SHP77 treated with DMSO at 0.1 percent for 48 hours (cell line): ENCODE results near the gene PRICKLE1.

Experiments
- DNase-seq: peaks from one replicate; lab custom pipeline; 2025; lab: John Stamatoyannopoulos, UW

Gene PRICKLE1

DNA sequence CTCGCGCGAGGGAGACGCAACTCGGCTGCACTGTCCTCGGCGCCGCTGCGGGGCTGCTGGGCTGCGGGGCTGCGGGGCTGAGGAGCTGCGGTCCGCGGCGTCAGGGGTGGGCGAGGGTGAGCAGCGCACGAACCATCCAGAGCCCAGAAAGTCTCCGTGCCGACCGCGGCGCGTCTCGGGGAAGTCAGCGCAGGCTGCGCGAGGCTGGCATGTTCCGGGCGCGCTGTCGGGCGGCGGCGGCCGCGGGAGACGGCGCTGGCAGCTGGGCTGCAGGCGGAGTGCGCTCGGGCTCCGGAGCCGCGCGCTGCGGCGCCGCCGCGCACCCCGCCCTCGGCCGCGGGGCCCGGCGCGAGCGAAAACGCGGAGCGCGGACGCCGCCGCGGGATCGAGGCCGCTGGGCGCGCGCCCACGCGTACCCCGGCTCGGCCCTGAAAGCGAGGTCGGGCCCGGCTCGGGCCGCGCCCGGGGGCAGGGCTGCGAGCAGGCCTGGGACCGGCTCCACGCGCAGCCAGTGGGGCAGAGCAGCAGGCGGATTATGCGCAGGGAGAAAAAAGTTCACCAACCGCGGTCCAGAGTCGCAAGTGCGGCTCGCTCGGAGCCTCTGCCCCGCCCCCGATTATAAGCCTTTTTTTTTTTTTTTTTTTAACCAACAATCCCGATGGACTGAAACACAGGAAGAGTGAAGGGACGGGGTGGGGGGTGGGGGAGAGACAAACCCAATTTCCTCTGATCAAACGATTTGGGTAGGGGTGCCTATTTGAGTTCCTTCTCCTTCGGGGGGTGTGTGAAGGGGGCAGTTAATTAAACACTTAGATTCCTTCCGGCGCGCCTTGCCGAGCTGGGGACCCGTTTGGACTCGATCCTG lies at the start of gene PRICKLE1:
Gene PRICKLE1, minus strand, starts transcription at position 282 of the 865 bp plus-strand sequence. CDS start 117,230 bp downstream, outside the sequence.
- DNase-seq, result no peak

DNA sequence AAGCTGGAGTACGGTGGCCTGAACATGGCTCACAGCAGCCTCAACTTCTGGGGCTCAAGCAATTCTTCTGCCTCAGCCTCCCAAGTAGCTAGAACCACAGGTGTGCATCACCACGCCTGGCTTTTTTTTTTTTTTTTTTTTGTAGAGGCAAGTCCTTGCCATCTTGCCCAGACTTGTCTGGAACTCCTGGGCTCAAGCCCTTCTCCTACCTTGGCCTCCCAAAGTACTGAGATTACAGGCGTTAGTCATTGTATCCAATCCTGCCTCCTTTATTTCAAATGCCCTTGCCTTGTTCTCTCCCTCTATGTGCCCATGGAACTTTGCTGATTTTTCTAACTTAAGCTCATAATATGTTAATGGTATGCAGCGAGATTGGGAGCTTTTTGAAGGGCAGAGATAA lies 49.2 kb upstream of the PRICKLE1 start:
- DNase-seq, result no peak

DNA sequence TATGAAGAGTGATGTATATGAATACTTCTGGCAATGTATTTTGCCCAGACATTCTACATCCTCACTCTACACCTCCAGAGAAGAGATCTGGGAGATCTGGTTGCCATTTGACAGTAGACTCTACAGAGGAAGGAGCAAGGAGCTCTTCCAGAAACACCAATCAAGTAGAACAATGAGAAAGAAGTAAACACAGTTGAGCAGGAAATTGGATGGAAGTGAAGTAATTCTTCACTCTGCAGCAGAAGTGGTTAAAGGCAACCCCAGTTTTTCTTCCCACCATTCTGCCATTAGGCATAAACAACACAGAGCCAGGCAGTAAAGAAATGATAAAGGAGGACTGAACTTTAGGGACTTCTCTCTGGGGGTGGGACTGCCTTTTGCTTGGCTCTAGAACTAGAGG lies 48.5 kb upstream of the PRICKLE1 start:
- no peak for DNase-seq

DNA sequence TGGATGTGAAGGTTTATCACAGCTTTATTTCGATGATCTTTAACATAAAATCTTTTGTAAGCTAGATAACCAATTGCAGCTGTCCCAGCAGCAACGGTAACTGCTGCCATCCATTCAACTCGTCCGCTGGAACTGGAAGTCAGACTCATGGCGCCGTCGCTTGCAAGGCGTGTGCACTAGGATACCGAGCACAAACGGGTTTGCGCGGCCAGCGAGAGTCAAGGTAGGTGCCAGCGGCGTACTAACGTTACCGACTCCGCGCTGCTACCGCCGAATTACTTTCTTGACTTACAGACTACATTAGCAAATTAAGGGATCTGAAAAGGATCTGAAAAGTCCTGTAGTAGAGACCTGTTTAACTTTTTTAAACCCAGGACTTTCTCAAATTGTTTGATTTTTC lies 47.4 kb upstream of the PRICKLE1 start:
- no peak for DNase-seq

DNA sequence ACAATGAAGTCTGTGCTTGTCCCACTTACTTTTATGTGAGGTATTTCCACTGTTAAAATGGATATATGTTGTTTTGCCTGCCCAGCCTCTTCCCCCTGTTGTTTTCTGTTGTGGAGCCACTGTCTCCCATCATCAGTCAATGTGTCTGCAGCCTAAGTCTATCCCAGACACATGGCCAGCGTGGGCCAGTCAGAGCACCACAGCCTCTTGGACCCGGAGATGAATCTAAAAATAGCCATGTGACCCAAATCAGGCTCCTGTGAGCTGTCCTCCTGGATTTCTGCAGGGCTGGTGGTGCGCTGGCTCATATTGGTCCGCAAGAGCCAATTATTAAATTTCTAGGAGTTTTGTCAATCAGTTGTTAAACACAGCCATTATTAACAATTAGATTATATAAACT lies 44.0 kb upstream of the PRICKLE1 start:
- no peak for DNase-seq

DNA sequence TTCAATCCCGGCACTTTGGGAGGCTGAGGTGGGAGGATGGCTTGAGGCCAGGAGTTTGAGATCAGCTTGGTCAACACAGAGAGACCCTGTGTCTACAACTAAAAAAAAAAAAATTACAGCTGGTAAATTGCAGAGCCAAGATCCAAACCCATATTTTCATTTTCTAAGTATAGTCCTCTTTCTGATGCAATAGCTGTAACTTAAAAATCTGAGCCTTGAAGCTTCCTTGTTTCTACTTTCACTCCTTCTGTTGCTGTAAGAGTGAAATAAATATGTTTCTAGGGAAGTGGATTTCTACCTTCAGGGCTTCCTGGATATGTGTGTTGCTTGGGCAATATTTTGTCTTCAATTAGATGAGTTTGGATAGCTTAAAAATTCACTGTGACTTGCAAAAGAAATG lies 42.0 kb upstream of the PRICKLE1 start:
- no peak for DNase-seq

DNA sequence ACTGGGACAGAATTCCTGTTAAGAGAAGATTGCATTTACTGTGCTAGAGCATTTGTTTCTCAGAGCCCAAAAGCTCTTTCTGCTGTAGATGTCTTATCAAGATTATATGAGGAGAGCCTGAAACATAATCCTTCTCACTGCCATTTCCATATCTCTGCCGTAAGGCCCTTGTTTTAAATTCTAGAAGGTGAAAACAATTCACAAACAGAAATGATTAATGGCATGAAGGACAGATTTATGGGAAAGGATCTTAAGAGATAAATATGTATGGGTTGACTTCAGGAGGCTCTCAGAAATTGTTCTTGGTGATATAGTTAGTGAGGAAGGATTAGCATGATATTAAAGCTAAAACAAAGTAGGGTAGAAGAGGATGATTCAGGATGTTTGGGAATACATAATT lies 40.8 kb upstream of the PRICKLE1 start:
- DNase-seq, result no peak

DNA sequence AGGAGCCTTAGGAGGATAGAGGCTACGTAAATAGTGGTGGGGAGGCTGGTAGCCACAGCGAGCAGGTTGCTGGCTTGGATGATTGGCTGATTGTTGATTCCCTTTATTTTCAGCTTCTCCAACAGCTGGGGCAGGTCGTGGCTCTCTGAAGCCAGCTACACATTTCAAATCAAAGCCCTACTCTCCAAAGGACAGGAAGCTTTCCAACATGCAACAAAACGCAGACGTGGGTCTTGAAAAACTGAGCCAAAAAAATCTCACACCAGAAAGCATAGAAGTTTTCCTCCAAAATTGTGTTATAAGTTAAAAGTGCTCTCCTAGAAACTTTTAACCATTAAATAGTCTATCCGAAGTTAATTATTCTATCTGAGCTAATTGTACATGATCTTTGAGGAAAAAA lies 37.6 kb upstream of the PRICKLE1 start:
- DNase-seq, result no peak

DNA sequence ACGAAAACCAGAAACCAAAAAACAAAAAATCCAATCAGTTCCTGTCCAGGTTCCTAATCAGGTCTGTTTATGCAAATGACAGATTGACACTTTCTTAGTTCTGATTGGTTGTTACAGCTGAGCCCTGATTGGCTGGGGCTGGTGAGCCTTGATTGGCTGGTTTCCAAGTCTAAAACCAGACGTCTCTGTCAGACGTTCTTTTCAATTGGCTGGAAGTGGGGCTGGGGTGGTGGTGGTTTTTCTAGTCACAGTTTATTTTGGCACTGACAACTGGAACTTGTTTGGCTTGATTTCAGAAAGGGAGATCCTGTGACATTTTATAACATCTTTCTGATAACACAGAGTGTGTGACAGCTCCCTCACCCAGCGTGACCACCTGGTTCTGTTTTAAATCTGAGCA lies 36.1 kb upstream of the PRICKLE1 start:
- DNase-seq, result no peak

DNA sequence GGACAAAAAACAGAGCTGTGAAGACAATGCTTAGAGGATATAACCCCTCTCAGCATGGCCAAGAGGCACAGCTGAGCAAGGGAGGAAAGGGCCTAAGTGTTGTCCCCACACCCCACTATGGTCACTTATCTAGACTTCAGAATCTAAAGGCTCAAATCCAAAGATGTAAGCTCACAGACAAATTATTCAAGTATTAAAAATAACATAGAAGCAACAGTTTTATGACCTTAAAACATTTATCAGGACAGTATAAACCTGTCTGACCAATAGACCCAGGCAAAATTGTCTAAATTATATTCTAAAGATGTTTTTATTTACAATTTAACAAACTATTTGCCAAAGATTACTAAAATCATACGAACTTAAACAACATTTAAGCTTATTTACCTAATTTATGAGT lies 28.1 kb upstream of the PRICKLE1 start:
- DNase-seq, result no peak

DNA sequence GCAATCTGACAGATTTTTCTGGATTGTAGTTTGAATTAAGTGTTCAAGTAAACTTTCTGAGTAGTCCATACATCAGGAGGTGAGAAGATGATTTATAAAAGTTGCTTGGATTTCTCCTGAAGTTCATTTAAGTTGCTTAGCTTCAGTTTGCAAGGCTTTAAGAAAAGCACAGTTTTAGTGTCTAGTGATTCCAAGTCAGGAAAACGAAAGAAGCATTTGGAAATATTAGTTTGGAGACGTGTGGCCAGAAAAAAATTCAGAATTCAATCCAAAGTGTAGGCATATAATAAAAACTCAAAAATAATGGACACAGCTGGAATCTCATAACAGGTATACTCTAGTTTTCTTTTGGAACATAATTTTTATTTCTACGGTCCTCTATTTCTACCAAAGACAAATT lies 25.5 kb upstream of the PRICKLE1 start:
- no peak for DNase-seq

DNA sequence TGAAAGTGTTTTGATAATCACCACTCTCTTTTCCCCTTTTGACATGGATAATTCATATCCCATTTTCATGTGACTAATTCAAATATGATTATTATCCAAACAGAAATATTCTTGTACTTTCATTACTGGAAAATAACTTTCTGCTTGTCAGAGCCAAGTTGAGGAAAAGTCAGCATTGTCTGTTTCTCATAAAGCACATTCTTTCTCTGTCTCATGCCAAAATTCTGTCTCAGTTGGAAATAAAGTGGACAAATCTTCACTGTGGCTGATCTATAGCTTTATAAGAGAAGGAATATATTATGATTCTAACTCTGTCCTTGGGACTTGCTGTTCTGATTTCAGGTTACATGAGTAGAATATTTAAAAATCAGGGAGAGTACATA lies 22.7 kb upstream of the PRICKLE1 start:
- DNase-seq, result no peak

DNA sequence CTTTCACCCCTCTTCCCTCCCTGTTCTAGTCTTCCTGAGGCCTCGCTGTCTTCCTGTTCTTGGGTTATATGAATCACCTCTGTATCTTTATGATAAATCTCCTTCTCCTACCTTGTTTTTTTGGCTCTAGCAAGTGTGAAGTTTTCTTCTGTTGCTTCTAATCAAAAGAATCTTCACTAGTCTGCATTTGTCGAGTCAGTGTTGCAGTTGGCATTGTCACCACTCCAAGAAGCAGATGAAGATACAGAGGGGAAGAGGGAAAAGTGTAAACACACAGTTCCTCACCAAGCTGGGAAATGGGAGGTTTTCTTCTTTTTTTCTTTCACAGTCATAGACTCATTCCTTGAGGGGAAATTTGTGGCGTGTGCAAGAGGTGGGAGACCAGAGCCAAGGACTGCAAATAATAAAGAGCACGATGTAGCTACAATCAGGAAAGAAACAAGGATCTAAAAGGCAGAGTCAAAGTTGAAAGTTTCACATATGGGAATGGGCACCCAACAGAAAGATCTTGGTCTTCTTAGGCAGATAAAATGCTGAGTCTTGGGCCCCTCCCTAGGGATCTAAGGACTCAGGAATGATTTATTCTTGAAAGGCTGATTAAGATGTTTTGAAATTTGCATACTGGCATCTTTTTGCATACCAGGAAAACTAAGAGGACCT lies 22.2 kb upstream of the PRICKLE1 start:
- no peak for DNase-seq

DNA sequence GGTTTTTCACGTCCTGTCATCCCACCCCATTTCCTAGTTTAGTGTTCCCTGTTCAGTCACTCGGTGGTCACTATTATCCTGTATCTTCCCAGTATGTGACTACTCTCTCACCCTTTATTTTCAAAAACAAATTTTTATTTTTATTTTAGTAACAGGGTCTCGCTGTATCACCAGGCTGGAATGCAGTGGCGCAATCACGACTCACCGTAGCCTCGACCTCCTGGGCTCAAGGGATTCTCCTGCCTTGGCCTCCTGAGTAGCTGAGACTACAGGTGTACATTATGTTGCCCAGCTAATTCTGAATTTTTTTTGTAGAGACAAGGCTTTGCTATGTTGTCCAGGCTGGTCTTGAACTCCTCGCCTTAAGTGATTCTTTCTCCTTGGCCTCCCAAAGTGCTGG lies 20.1 kb upstream of the PRICKLE1 start:
- no peak for DNase-seq

DNA sequence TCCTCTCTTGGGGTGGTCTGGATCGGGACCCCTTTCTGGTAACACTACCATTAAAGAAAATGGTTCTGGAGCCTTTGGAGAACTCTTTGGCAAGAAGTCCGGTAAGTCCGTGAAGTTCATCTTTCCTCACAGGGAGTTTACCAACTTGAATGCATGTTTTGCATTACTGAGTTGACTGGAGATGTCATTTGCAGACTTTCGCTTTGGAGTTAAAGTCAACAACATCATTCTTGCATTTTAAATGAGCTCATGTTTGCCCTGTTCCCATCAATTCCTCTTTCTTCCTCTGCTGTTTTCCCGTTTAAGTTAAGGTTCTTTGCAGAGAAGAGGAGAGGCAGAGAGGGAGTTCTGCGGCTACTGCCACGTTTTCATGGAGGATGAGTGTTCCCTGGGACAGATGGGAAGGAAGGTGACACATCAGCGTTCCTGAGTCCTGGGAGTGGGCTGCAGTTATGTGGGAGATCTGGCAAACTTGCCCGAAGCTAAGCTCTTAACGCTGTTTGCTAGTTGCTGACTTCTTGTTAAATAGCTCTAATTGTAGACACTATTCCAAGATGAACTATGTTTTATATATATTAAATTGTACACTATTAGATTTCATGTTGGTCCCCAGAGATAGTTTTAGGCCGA lies 18.8 kb upstream of the PRICKLE1 start:
- DNase-seq, result no peak

DNA sequence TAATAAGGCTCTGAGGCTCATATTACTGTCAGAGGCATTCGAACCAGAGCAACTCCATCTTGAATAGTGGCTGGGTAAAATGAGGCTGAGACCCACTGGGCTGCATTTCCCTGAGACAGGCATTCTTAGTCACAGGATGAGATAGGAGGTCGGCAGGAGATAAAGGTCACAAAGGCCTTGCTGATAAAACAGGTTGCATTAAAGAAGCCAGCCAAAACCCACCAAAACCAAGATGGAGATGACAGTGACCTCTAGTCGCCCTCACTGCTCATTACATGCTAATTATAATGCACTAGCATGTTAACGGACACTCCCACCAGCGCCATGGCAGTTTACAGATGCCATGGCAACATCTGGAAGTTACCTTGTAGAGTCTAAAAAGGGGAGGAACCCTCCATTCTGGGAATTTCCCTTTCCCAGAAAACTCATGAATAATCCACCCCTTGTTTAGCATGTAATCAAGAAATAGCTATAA lies 18.1 kb upstream of the PRICKLE1 start:
- no peak for DNase-seq

DNA sequence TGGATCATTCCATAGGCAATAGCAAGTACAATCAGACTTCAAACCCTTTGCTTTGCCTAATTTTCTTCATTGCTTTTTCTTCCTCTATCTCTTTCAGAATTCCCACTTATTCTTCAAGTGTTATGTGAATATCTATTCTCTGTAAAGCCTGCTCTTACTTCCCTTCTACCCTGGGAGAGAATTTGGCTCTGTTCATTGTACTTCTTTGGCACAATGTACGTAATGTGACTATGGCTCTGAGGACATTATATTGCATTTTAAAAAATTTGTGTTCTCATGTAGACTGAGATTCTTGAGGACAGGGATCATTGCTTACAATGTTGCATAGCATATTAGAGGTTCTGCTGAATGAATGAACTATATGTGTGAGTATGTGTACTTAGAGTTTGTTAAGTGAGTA lies 16.9 kb upstream of the PRICKLE1 start:
- no peak for DNase-seq

DNA sequence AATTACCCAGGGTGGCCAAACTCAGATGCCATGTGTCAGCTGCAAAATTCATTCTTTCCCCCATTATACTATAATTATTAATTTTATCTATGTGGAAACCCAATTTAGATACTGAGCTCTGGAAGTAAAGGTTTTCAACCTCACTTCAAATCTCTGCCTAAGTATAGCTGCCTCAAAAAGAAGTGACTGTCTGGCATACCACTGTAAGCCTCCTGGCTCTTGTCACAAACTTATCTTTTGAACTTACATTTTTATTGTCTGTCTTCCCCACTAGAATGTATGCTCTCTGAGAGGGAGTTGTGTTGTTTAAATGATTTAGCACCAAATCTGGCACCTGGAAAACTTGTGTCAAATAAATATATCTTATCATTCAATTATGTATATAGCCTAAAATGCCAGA lies 16.1 kb upstream of the PRICKLE1 start:
- DNase-seq, result no peak

DNA sequence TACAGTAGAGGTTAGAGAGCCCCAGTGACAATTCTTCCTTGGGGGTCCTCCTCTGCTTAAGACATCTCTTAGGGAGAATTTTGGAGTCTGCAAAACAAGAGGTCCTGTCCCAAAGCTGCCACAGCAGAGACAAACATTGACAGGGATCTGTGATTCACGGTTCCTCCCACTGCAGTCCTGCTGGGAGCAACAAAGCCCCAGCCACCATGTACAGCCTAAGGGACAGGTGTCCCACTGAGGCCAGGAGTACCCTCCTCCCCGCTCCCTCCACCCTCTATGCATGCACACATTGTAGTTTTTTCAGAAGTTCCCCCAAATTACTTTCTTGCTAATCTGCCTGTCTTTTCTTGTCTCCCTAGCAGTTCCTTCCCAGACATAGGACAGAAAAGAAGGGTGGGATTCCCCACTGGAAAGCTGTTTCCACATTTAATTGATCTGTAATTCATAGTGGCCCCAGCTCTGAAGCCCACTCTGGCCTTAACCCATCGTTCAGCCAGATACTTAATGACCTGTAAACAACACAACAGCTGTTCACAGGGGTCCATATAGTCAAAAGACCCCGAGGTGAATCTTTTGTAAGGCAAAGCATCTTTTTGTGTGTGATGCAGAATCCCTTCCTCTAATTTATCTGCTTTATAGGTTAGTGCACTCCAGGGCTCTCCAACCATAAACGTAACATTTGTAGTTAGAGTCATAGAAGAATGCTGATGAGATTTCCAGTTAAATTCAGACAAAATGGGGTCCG lies 13.9 kb upstream of the PRICKLE1 start:
- DNase-seq, result no peak

DNA sequence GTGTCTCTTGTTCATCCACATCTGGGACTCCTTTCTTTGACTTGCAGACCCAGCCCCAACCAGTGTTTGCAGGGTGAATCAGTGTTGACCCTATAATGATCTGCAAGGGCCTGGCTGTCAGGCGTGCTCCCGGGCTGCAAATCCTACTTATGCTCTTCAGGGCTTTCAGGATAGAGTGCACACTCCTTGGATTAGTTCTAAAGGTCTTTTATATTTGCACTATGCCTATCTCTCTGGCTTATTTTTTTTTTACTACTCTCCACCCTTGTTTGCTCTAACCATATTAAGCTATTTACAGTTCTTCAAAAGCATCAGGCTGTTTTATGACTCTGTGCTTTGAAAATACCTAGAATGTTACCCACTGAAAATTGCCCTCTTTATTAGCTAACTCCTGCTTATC lies 4.3 kb upstream of the PRICKLE1 start:
- no peak for DNase-seq

DNA sequence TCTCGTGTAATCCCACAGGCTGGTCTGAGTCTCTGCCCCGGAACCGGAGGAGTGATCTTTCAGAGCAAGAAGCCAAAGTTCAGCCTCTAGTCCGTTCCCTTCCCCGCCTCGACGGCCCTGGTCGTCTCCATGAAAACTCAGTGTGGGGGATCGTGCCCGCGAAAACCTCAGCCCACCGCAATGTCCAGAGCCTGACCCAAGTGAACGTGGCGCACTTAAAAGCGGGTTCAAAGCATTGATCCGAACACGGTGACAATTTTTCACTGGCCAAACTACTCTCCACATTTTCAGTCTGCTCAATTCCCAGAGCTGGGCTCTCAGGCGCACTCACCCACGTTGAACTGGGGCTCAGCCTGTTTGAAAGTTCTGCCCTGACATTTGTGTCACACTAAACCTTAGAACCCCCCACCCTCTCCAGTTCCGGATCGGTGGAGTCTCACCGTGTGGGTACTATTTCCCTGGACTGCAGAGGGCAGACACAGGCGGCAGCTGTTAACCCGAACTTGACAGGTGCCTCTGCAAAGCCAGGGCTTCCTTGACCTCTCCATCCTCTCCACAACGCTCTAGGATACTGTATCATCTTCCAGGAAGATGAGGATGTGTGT lies 886 bp upstream of the PRICKLE1 start:
- no peak for DNase-seq
